ENCODE results near the gene ULK3. TPM values are rescaled to one million over a fixed set of nuclear protein-coding genes. Genes with fewer than 3 reads are reported as not detected.

The ULK3 gene
- total and polyA plus RNA-seq, 2 of the 4 experiments (the other 2 are of a cell fraction): 11.8 to 22.7 TPM

GRCh38 chr15:74837482-74838136 lies 5.3 kb downstream of the ULK3 start:
- in situ Hi-C loops (cut with MboI; ENCODE audit: low sequenced_read_pairs): no loop called here
- peaks cover 3% of the 10 kb centered on the region; the same call in 1 of the 2 replicates for H3K36me3 ChIP-seq (ENCODE audit: control insufficient read depth, insufficient read depth, low read length)
- H3K4ac ChIP-seq (ENCODE audit: low read depth, low read length): no peak overlapping the region
- H3K56ac ChIP-seq (ENCODE audit: extremely low read depth, insufficient read depth, low read length): no peak overlapping the region
- no peak overlapping the region for H2BK5ac ChIP-seq (ENCODE audit: low read depth, low read length, poor library complexity, severe bottlenecking)
- no peak overlapping the region for H3K18ac ChIP-seq (ENCODE audit: low read depth, low read length)
- no peak overlapping the region for H3K4me3 ChIP-seq (ENCODE audit: insufficient read depth, low read depth, low read length)
- H3K23ac ChIP-seq (ENCODE audit: low read depth, low read length): no peak overlapping the region
- no peak overlapping the region for H3K4me2 ChIP-seq (ENCODE audit: low read depth, low read length)
- H2BK120ac ChIP-seq (ENCODE audit: low read depth, low read length): no peak overlapping the region
- no peak overlapping the region for H4K91ac ChIP-seq (ENCODE audit: insufficient read depth, low read depth, low read length)
- H4K20me1 ChIP-seq (ENCODE audit: insufficient read depth, low read length): no peaks in the 10 kb centered on the region
- H3K9ac ChIP-seq (ENCODE audit: low read depth, low read length): no peak overlapping the region
- H2BK15ac ChIP-seq (ENCODE audit: low read depth, low read length): no peak overlapping the region
- H3K4me1 ChIP-seq (ENCODE audit: control insufficient read depth, insufficient read depth, low read length): peaks cover 4% of the 10 kb centered on the region; the same call in 1 of the 2 replicates
- ChIA-PET POLR2A (ENCODE audit: unreplicated experiment) (no interaction called here), CTCF (no interaction called here)
- H2AK5ac ChIP-seq (ENCODE audit: low read depth, low read length): no peak overlapping the region
- H3K79me1 ChIP-seq (ENCODE audit: low read depth in 1 of 2, low read length in 2 of 2): peaks cover 0 to 12% of the 10 kb centered on the region in 2 experiments; a peak in 1 of 4 replicates
- no peak overlapping the region for H4K5ac ChIP-seq (ENCODE audit: low read depth, low read length)
- intact Hi-C loops (cut with micrococcal nuclease): no loop called here
- H3K9me3 ChIP-seq (ENCODE audit: control insufficient read depth, insufficient read depth, low read length): no peaks in the 10 kb centered on the region
- H3K27me3 ChIP-seq (ENCODE audit: control insufficient read depth, insufficient read depth, low read length): no peaks in the 10 kb centered on the region
- no peak overlapping the region for H2AFZ ChIP-seq (replicated peaks; ENCODE audit: low read length, poor library complexity)
- H3K27ac ChIP-seq (ENCODE audit: insufficient read depth, low read length): no peak overlapping the region
- no peak for DNase-seq
- no peak overlapping the region for H3K14ac ChIP-seq (replicated peaks; ENCODE audit: low read depth, low read length)
- no peak overlapping the region for H2BK20ac ChIP-seq (ENCODE audit: low read depth, low read length)
- dilution Hi-C loops (cut with HindIII; ENCODE audit: low sequenced_read_pairs, unreplicated experiment): no loop called here
- no peak overlapping the region for H4K8ac ChIP-seq (ENCODE audit: low read depth in 2 of 2, low read length in 2 of 2)
- no TSS peak for BruUV-seq (replicated peaks)
- H2AK9ac ChIP-seq (replicated peaks; ENCODE audit: low read depth, low read length, poor library complexity): no peak overlapping the region
- TF ChIP-seq FOS (IDR thresholded peaks at IDR 0.05; ENCODE audit: low read depth, low read length): no peak
- TF ChIP-seq CEBPB (IDR thresholded peaks at IDR 0.05; ENCODE audit: low read depth, low read length): no peak
- no peak for TF ChIP-seq BHLHE40 (IDR thresholded peaks at IDR 0.05; ENCODE audit: low read depth, low read length)
- TF ChIP-seq MAZ (IDR thresholded peaks at IDR 0.05; ENCODE audit: borderline replicate concordance, low read depth, low read length): no peak
- TF ChIP-seq NFE2L2 (IDR thresholded peaks at IDR 0.05; ENCODE audit: low read depth, low read length): no peak
- no peak for TF ChIP-seq CTCF (conservative IDR thresholded peaks at IDR 0.05; ENCODE audit: low read depth, low read length)
- no peak for TF ChIP-seq MXI1 (IDR thresholded peaks at IDR 0.05; ENCODE audit: borderline replicate concordance, low read depth, low read length)
- TF ChIP-seq MAFK (IDR thresholded peaks at IDR 0.05; ENCODE audit: low read depth, low read length): no peak
- TF ChIP-seq RFX5 (IDR thresholded peaks at IDR 0.05; ENCODE audit: low read depth, low read length): no peak
- 72% methylated on average over 10 of the region's 15 CpGs; no CpG with 5 or more reads in 1 of the 2 experiments for WGBS, 2 experiments (ENCODE audit: extremely low coverage in 2 of 2, insufficient read length in 1 of 2)
- no peak for ATAC-seq (ENCODE audit: low read depth)
- H3K9me1 ChIP-seq (ENCODE audit: insufficient read depth, low read length): no peaks in the 10 kb centered on the region

Data from IMR-90 (cell line).